H1 (cell line): ENCODE measurements around the gene CABP2. TPM values are rescaled to one million over a fixed set of nuclear protein-coding genes. Genes with fewer than 3 reads are reported as not detected.

Source experiments
- CTCF ChIA-PET: fragments of 300-600 bp; sonication (Branson Sonifier 250); formaldehyde crosslinking; loops from one replicate; lab custom pipeline; 2021; ENCODE audit not compliant: partially characterized antibody; lab: Charles Lee
- POLR2A ChIA-PET: fragments of 300-600 bp; sonication (Branson Sonifier 250); formaldehyde crosslinking; loops from one replicate; lab custom pipeline; 2021; ENCODE audit warnings: inconsistent platforms; ENCODE audit not compliant: partially characterized antibody; lab: Charles Lee
- DNase-seq, 2 experiments: peaks; one replicate each; pipeline versions ENCODE4 v3.0.0 to v3.0.0-alpha.2; 2010 to 2022; ENCODE audit warnings: low spot score in 2 of 2, low read depth in 1 of 2, mixed read lengths in 1 of 2
- FAIRE-seq: peaks from 2 replicates; lab custom pipeline; 2011; peaks lifted over from hg19 to GRCh38; lab: Jason Lieb, UNC
- H2AFZ ChIP-seq: 2 replicates; pipeline ENCODE4 v1.8.1; 2012; ENCODE audit warnings: low read length, inconsistent platforms
- H2AK5ac ChIP-seq: 2 replicates; pipeline ENCODE4 v1.6.1; 2013; ENCODE audit warnings: low read depth, low read length
- H2BK120ac ChIP-seq: replicated peaks from 2 replicates; pipeline ENCODE3; 2013; ENCODE audit warnings: low read depth, low read length, inconsistent platforms
- H2BK12ac ChIP-seq: 2 replicates; pipeline ENCODE4 v1.6.1; 2013; ENCODE audit warnings: low read depth, low read length
- H2BK15ac ChIP-seq: 2 replicates; pipeline ENCODE4 v1.6.1; 2013; ENCODE audit warnings: low read length
- H2BK20ac ChIP-seq: 2 replicates; pipeline ENCODE4 v1.6.1; 2013; ENCODE audit warnings: low read length
- H2BK5ac ChIP-seq: 2 replicates; pipeline ENCODE4 v1.6.1; 2013; ENCODE audit warnings: low read depth, low read length
- H3K14ac ChIP-seq: 2 replicates; pipeline ENCODE4 v1.6.1; 2013; ENCODE audit warnings: inconsistent platforms; ENCODE audit not compliant: insufficient read length
- H3K18ac ChIP-seq: 2 replicates; pipeline ENCODE4 v1.6.1; 2013; ENCODE audit warnings: low read length; ENCODE audit errors: extremely low read depth
- H3K23ac ChIP-seq: 2 replicates; pipeline ENCODE4 v1.6.1; 2013; ENCODE audit warnings: inconsistent platforms; ENCODE audit not compliant: insufficient read length
- H3K23me2 ChIP-seq: 2 replicates; pipeline ENCODE4 v1.6.1; 2013; ENCODE audit warnings: low read depth, low read length
- H3K27ac ChIP-seq: 2 replicates; pipeline ENCODE4 v1.6.1; 2011; ENCODE audit warnings: low read depth, low read length, inconsistent platforms
- H3K27me3 ChIP-seq, 4 experiments: replicated peaks in 1 of 4; 1 replicate in 1 of 4; 2 replicates in 3 of 4; pipeline versions ENCODE4 v1.6.1 to v1.8.1; 2011 to 2013; ENCODE audit warnings: low read length in 3 of 4, mild to moderate bottlenecking in 3 of 4, inconsistent platforms in 2 of 4, mixed read lengths in 2 of 4, moderate library complexity in 1 of 4; ENCODE audit not compliant: control insufficient read depth in 3 of 4, insufficient read depth in 3 of 4; ENCODE audit errors: extremely low read depth in 1 of 4
- H3K36me3 ChIP-seq, 4 experiments: 2 replicates each; pipeline versions ENCODE4 v1.6.1 to v1.8.1; 2011 to 2013; ENCODE audit warnings: mild to moderate bottlenecking in 4 of 4, low read length in 3 of 4, moderate library complexity in 2 of 4, control low read depth in 1 of 4, inconsistent platforms in 1 of 4; ENCODE audit not compliant: insufficient read depth in 4 of 4, control insufficient read depth in 2 of 4
- H3K4ac ChIP-seq: replicated peaks from 2 replicates; pipeline ENCODE3; 2013; ENCODE audit warnings: low read length, low read depth, mixed read lengths, inconsistent platforms; ENCODE audit not compliant: insufficient read length
- H3K4me1 ChIP-seq, 4 experiments: replicated peaks in 1 of 4; 1 replicate in 1 of 4; 2 replicates in 3 of 4; pipeline versions ENCODE4 v1.6.1 to v1.8.1; 2011 to 2013; ENCODE audit warnings: low read length in 3 of 4, inconsistent platforms in 2 of 4, mixed read lengths in 1 of 4; ENCODE audit not compliant: insufficient read depth in 4 of 4, control insufficient read depth in 3 of 4
- H3K4me2 ChIP-seq, 2 experiments: 2 replicates each; pipeline versions ENCODE4 v1.6.1 to v1.8.1; 2011 to 2013; ENCODE audit warnings: low read depth in 2 of 2, low read length in 2 of 2, control low read depth in 1 of 2, inconsistent platforms in 1 of 2, mild to moderate bottlenecking in 1 of 2; ENCODE audit not compliant: insufficient read depth in 1 of 2
- H3K4me3 ChIP-seq, 4 experiments: fragments of 200-600, 300-600 bp in 1 of 4; sonication (generic), shearing (Covaris generic), sonication (Bioruptor Twin) in 1 of 4; 2 replicates each; pipeline versions ENCODE4 v1.5.1 to v1.8.1; 2011 to 2016; ENCODE audit warnings: low read length in 4 of 4, low read depth in 3 of 4, control low read depth in 2 of 4, inconsistent platforms in 2 of 4, mild to moderate bottlenecking in 2 of 4, mixed read lengths in 1 of 4, moderate library complexity in 1 of 4; ENCODE audit not compliant: insufficient read depth in 2 of 4; ENCODE audit errors: extremely low read depth in 1 of 4
- H3K56ac ChIP-seq: replicated peaks from 2 replicates; pipeline ENCODE3; 2013; ENCODE audit warnings: low read depth, mild to moderate bottlenecking, mixed read lengths, low read length, inconsistent platforms; ENCODE audit not compliant: insufficient read length
- H3K79me1 ChIP-seq: 2 replicates; pipeline ENCODE4 v1.6.1; 2013; ENCODE audit warnings: low read depth, low read length, control low read depth
- H3K79me2 ChIP-seq, 2 experiments: 2 replicates each; pipeline versions ENCODE4 v1.6.1 to v1.8.1; 2012 to 2013; ENCODE audit warnings: low read length in 2 of 2, mild to moderate bottlenecking in 2 of 2, inconsistent platforms in 1 of 2; ENCODE audit not compliant: insufficient read depth in 2 of 2, control insufficient read depth in 1 of 2
- H3K9ac ChIP-seq, 4 experiments: replicated peaks in 1 of 4; 1 replicate in 1 of 4; 2 replicates in 3 of 4; pipeline versions ENCODE4 v1.6.1 to v1.8.1; 2011 to 2013; ENCODE audit warnings: low read depth in 3 of 4, low read length in 3 of 4, control low read depth in 2 of 4, mild to moderate bottlenecking in 2 of 4, moderate library complexity in 2 of 4, inconsistent platforms in 1 of 4; ENCODE audit errors: extremely low read depth in 1 of 4
- H3K9me3 ChIP-seq, 2 experiments: 2 replicates each; pipeline versions ENCODE4 v1.6.1 to v1.8.1; 2012 to 2013; ENCODE audit warnings: mild to moderate bottlenecking in 2 of 2, moderate library complexity in 2 of 2, control low read depth in 1 of 2, inconsistent platforms in 1 of 2, low read depth in 1 of 2, low read length in 1 of 2, mixed read lengths in 1 of 2; ENCODE audit not compliant: insufficient read depth in 2 of 2
- H4K20me1 ChIP-seq, 2 experiments: replicated peaks in 1 of 2; 2 replicates each; pipeline versions ENCODE3 to v1.8.1; 2011 to 2013; ENCODE audit warnings: inconsistent platforms in 2 of 2, low read length in 2 of 2, mild to moderate bottlenecking in 1 of 2; ENCODE audit not compliant: insufficient read depth in 2 of 2, control insufficient read depth in 1 of 2
- H4K5ac ChIP-seq: 2 replicates; pipeline ENCODE4 v1.6.1; 2013; ENCODE audit warnings: low read length, low read depth, mixed read lengths, inconsistent platforms; ENCODE audit not compliant: insufficient read length
- H4K8ac ChIP-seq: 2 replicates; pipeline ENCODE4 v1.8.0; 2013; ENCODE audit warnings: mild to moderate bottlenecking, moderate library complexity, low read length, inconsistent platforms; ENCODE audit not compliant: insufficient read depth; ENCODE audit errors: extremely low read depth
- H4K91ac ChIP-seq: replicated peaks from 2 replicates; pipeline ENCODE3; 2013; ENCODE audit warnings: low read length, mixed read lengths, inconsistent platforms; ENCODE audit not compliant: insufficient read length
- E2F6 ChIP-seq: IDR thresholded peaks from 2 replicates; pipeline ENCODE4 v1.6.1; 2012; ENCODE audit warnings: inconsistent platforms
- FOSL1 ChIP-seq: IDR thresholded peaks from 2 replicates; pipeline ENCODE4 v1.6.1; 2011; ENCODE audit warnings: mild to moderate bottlenecking, low read depth, low read length, moderate library complexity; ENCODE audit not compliant: insufficient read depth
- PHF8 ChIP-seq: fragments of 200-600 bp; sonication (generic); conservative IDR thresholded peaks from 2 replicates; pipeline ENCODE4 v1.7.1; 2012; ENCODE audit warnings: low read depth, mild to moderate bottlenecking, inconsistent platforms, low read length, moderate library complexity
- WGBS, 2 experiments: shearing (Covaris generic) in 1 of 2; methylation state at CpG; one replicate each; pipeline versions ENCODE4 v1.1.6 to v1.1.7; 2013 to 2015; ENCODE audit warnings: low lambda C conversion rate in 2 of 2, mixed read lengths in 2 of 2, inconsistent platforms in 1 of 2, low coverage in 1 of 2, missing lambda C conversion rate in 1 of 2; ENCODE audit not compliant: insufficient replicate concordance in 2 of 2, insufficient coverage in 1 of 2, insufficient read length in 1 of 2; ENCODE audit errors: extremely low coverage in 1 of 2, missing lambda C conversion rate in 1 of 2; 5-methylcytosine and 5-hydroxymethylcytosine counted together
- polyA plus RNA-seq, 7 experiments: library from polyadenylated mRNA; depleted of rRNA in 3 of 7; stranded (reverse) in 5 of 7; unstranded in 2 of 7; fragments of >200 nt in 5 of 7; fragments of 200-250 nt in 2 of 7; gene quantifications; 1 replicate in 5 of 7; 2 replicates in 1 of 7; 4 replicates in 1 of 7; pipeline versions ENCODE4 v1.2.1 to v1.2.3, GENCODE V29; 2011 to 2013; ENCODE audit warnings: missing spikeins in 2 of 7, mixed read lengths in 2 of 7
- total RNA-seq: library from RNA; stranded (reverse); fragmentation: NEBNext Ultra II Directional; extraction: Animal tissue kit (Norgen Biotek cat#: 25700); gene quantifications from 2 replicates; pipeline ENCODE4 v1.2.1, GENCODE V29; 2021

The CABP2 gene
- total and polyA plus RNA-seq, 2 of the 8 experiments (the other 6 are each of a cell fraction or from before 2014, with no cell fraction given), result not detected

GRCh38 chr11:67542169-67542568 is 18.9 kb upstream of the CABP2 start:
- no peaks in the 10 kb centered on the region for H4K20me1 ChIP-seq
- peaks cover 0 to 5% (median 0%) of the 10 kb centered on the region in 4 experiments; a peak in 2 of 7 replicates for H3K4me1 ChIP-seq
- H3K14ac ChIP-seq, result no peak overlapping the region
- H3K9ac ChIP-seq, result no peak overlapping the region
- no peak for FAIRE-seq
- CTCF ChIA-PET, result interaction anchor here (1.1 to 3.3 kb wide), 5 partner anchors 11 to 72 kb away, joined by 3 to 11 read pairs (median 6); no protein-coding TSS in a partner anchor
- no peak for TF ChIP-seq FOSL1
- no peak for TF ChIP-seq PHF8
- TF ChIP-seq E2F6, result no peak
- TF ChIP-seq, all 59 proteins: peak for 0
- no peak overlapping the region for H2BK15ac ChIP-seq
- no peak overlapping the region for H3K27ac ChIP-seq
- no peak overlapping the region for H2BK5ac ChIP-seq
- H3K9me3 ChIP-seq, result peaks cover 0 to 6% of the 10 kb centered on the region in 2 experiments; a peak in 1 of 4 replicates
- H2BK120ac ChIP-seq, result no peak overlapping the region
- H3K36me3 ChIP-seq, result no peaks in the 10 kb centered on the region
- no peak overlapping the region for H3K4me2 ChIP-seq
- H4K91ac ChIP-seq, result no peak overlapping the region
- no peak overlapping the region for H2AK5ac ChIP-seq
- H4K8ac ChIP-seq, result no peak overlapping the region
- H2AFZ ChIP-seq, result no peak overlapping the region
- H3K56ac ChIP-seq, result no peak overlapping the region
- H2BK20ac ChIP-seq, result no peak overlapping the region
- no peak overlapping the region for H3K4ac ChIP-seq
- no peak overlapping the region for H3K18ac ChIP-seq
- no peaks in the 10 kb centered on the region for H3K79me1 ChIP-seq
- H3K27me3 ChIP-seq, result no peaks in the 10 kb centered on the region; a peak in 1 of 7 replicates
- DNase-seq, result no peak
- POLR2A ChIA-PET, result interaction anchor here (1.1 to 1.2 kb wide), 2 partner anchors 24 to 142 kb away, joined by 3 read pairs; no protein-coding TSS in a partner anchor
- no peak overlapping the region for H3K4me3 ChIP-seq
- no peak overlapping the region for H2BK12ac ChIP-seq
- no peak overlapping the region for H3K23ac ChIP-seq
- H4K5ac ChIP-seq, result no peak overlapping the region
- no peaks in the 10 kb centered on the region for H3K23me2 ChIP-seq
- 88% methylated on average over 3 of the region's 3 CpGs; no CpG with 5 or more reads in 1 of the 2 experiments for WGBS, 2 experiments
- H3K79me2 ChIP-seq, result no peaks in the 10 kb centered on the region
